H1 (cell line): ENCODE measurements around the gene GID4. TPM values are rescaled to one million over a fixed set of nuclear protein-coding genes. Genes with fewer than 3 reads are reported as not detected.

Experiments used
- CTCF ChIA-PET: fragments of 300-600 bp; sonication (Branson Sonifier 250); formaldehyde crosslinking; loops from one replicate; lab custom pipeline; 2021; ENCODE audit not compliant: partially characterized antibody; lab: Charles Lee
- POLR2A ChIA-PET: fragments of 300-600 bp; sonication (Branson Sonifier 250); formaldehyde crosslinking; loops from one replicate; lab custom pipeline; 2021; ENCODE audit warnings: inconsistent platforms; ENCODE audit not compliant: partially characterized antibody; lab: Charles Lee
- DNase-seq, 2 experiments: peaks; one replicate each; pipeline versions ENCODE4 v3.0.0 to v3.0.0-alpha.2; 2010 to 2022; ENCODE audit warnings: low spot score in 2 of 2, low read depth in 1 of 2, mixed read lengths in 1 of 2
- FAIRE-seq: peaks from 2 replicates; lab custom pipeline; 2011; peaks lifted over from hg19 to GRCh38; lab: Jason Lieb, UNC
- H2AFZ ChIP-seq: 2 replicates; pipeline ENCODE4 v1.8.1; 2012; ENCODE audit warnings: low read length, inconsistent platforms
- H2AK5ac ChIP-seq: 2 replicates; pipeline ENCODE4 v1.6.1; 2013; ENCODE audit warnings: low read depth, low read length
- H2BK120ac ChIP-seq: replicated peaks from 2 replicates; pipeline ENCODE3; 2013; ENCODE audit warnings: low read depth, low read length, inconsistent platforms
- H2BK12ac ChIP-seq: 2 replicates; pipeline ENCODE4 v1.6.1; 2013; ENCODE audit warnings: low read depth, low read length
- H2BK15ac ChIP-seq: 2 replicates; pipeline ENCODE4 v1.6.1; 2013; ENCODE audit warnings: low read length
- H2BK20ac ChIP-seq: 2 replicates; pipeline ENCODE4 v1.6.1; 2013; ENCODE audit warnings: low read length
- H2BK5ac ChIP-seq: 2 replicates; pipeline ENCODE4 v1.6.1; 2013; ENCODE audit warnings: low read depth, low read length
- H3K14ac ChIP-seq: 2 replicates; pipeline ENCODE4 v1.6.1; 2013; ENCODE audit warnings: inconsistent platforms; ENCODE audit not compliant: insufficient read length
- H3K18ac ChIP-seq: 2 replicates; pipeline ENCODE4 v1.6.1; 2013; ENCODE audit warnings: low read length; ENCODE audit errors: extremely low read depth
- H3K23ac ChIP-seq: 2 replicates; pipeline ENCODE4 v1.6.1; 2013; ENCODE audit warnings: inconsistent platforms; ENCODE audit not compliant: insufficient read length
- H3K23me2 ChIP-seq: 2 replicates; pipeline ENCODE4 v1.6.1; 2013; ENCODE audit warnings: low read depth, low read length
- H3K27ac ChIP-seq: 2 replicates; pipeline ENCODE4 v1.6.1; 2011; ENCODE audit warnings: low read depth, low read length, inconsistent platforms
- H3K27me3 ChIP-seq, 4 experiments: replicated peaks in 1 of 4; 1 replicate in 1 of 4; 2 replicates in 3 of 4; pipeline versions ENCODE4 v1.6.1 to v1.8.1; 2011 to 2013; ENCODE audit warnings: low read length in 3 of 4, mild to moderate bottlenecking in 3 of 4, inconsistent platforms in 2 of 4, mixed read lengths in 2 of 4, moderate library complexity in 1 of 4; ENCODE audit not compliant: control insufficient read depth in 3 of 4, insufficient read depth in 3 of 4; ENCODE audit errors: extremely low read depth in 1 of 4
- H3K36me3 ChIP-seq, 4 experiments: 2 replicates each; pipeline versions ENCODE4 v1.6.1 to v1.8.1; 2011 to 2013; ENCODE audit warnings: mild to moderate bottlenecking in 4 of 4, low read length in 3 of 4, moderate library complexity in 2 of 4, control low read depth in 1 of 4, inconsistent platforms in 1 of 4; ENCODE audit not compliant: insufficient read depth in 4 of 4, control insufficient read depth in 2 of 4
- H3K4ac ChIP-seq: replicated peaks from 2 replicates; pipeline ENCODE3; 2013; ENCODE audit warnings: low read length, low read depth, mixed read lengths, inconsistent platforms; ENCODE audit not compliant: insufficient read length
- H3K4me1 ChIP-seq, 4 experiments: replicated peaks in 1 of 4; 1 replicate in 1 of 4; 2 replicates in 3 of 4; pipeline versions ENCODE4 v1.6.1 to v1.8.1; 2011 to 2013; ENCODE audit warnings: low read length in 3 of 4, inconsistent platforms in 2 of 4, mixed read lengths in 1 of 4; ENCODE audit not compliant: insufficient read depth in 4 of 4, control insufficient read depth in 3 of 4
- H3K4me2 ChIP-seq, 2 experiments: 2 replicates each; pipeline versions ENCODE4 v1.6.1 to v1.8.1; 2011 to 2013; ENCODE audit warnings: low read depth in 2 of 2, low read length in 2 of 2, control low read depth in 1 of 2, inconsistent platforms in 1 of 2, mild to moderate bottlenecking in 1 of 2; ENCODE audit not compliant: insufficient read depth in 1 of 2
- H3K4me3 ChIP-seq, 4 experiments: fragments of 200-600, 300-600 bp in 1 of 4; sonication (generic), shearing (Covaris generic), sonication (Bioruptor Twin) in 1 of 4; 2 replicates each; pipeline versions ENCODE4 v1.5.1 to v1.8.1; 2011 to 2016; ENCODE audit warnings: low read length in 4 of 4, low read depth in 3 of 4, control low read depth in 2 of 4, inconsistent platforms in 2 of 4, mild to moderate bottlenecking in 2 of 4, mixed read lengths in 1 of 4, moderate library complexity in 1 of 4; ENCODE audit not compliant: insufficient read depth in 2 of 4; ENCODE audit errors: extremely low read depth in 1 of 4
- H3K56ac ChIP-seq: replicated peaks from 2 replicates; pipeline ENCODE3; 2013; ENCODE audit warnings: low read depth, mild to moderate bottlenecking, mixed read lengths, low read length, inconsistent platforms; ENCODE audit not compliant: insufficient read length
- H3K79me1 ChIP-seq: 2 replicates; pipeline ENCODE4 v1.6.1; 2013; ENCODE audit warnings: low read depth, low read length, control low read depth
- H3K79me2 ChIP-seq, 2 experiments: 2 replicates each; pipeline versions ENCODE4 v1.6.1 to v1.8.1; 2012 to 2013; ENCODE audit warnings: low read length in 2 of 2, mild to moderate bottlenecking in 2 of 2, inconsistent platforms in 1 of 2; ENCODE audit not compliant: insufficient read depth in 2 of 2, control insufficient read depth in 1 of 2
- H3K9ac ChIP-seq, 4 experiments: replicated peaks in 1 of 4; 1 replicate in 1 of 4; 2 replicates in 3 of 4; pipeline versions ENCODE4 v1.6.1 to v1.8.1; 2011 to 2013; ENCODE audit warnings: low read depth in 3 of 4, low read length in 3 of 4, control low read depth in 2 of 4, mild to moderate bottlenecking in 2 of 4, moderate library complexity in 2 of 4, inconsistent platforms in 1 of 4; ENCODE audit errors: extremely low read depth in 1 of 4
- H3K9me3 ChIP-seq, 2 experiments: 2 replicates each; pipeline versions ENCODE4 v1.6.1 to v1.8.1; 2012 to 2013; ENCODE audit warnings: mild to moderate bottlenecking in 2 of 2, moderate library complexity in 2 of 2, control low read depth in 1 of 2, inconsistent platforms in 1 of 2, low read depth in 1 of 2, low read length in 1 of 2, mixed read lengths in 1 of 2; ENCODE audit not compliant: insufficient read depth in 2 of 2
- H4K20me1 ChIP-seq, 2 experiments: replicated peaks in 1 of 2; 2 replicates each; pipeline versions ENCODE3 to v1.8.1; 2011 to 2013; ENCODE audit warnings: inconsistent platforms in 2 of 2, low read length in 2 of 2, mild to moderate bottlenecking in 1 of 2; ENCODE audit not compliant: insufficient read depth in 2 of 2, control insufficient read depth in 1 of 2
- H4K5ac ChIP-seq: 2 replicates; pipeline ENCODE4 v1.6.1; 2013; ENCODE audit warnings: low read length, low read depth, mixed read lengths, inconsistent platforms; ENCODE audit not compliant: insufficient read length
- H4K8ac ChIP-seq: 2 replicates; pipeline ENCODE4 v1.8.0; 2013; ENCODE audit warnings: mild to moderate bottlenecking, moderate library complexity, low read length, inconsistent platforms; ENCODE audit not compliant: insufficient read depth; ENCODE audit errors: extremely low read depth
- H4K91ac ChIP-seq: replicated peaks from 2 replicates; pipeline ENCODE3; 2013; ENCODE audit warnings: low read length, mixed read lengths, inconsistent platforms; ENCODE audit not compliant: insufficient read length
- GABPA ChIP-seq: IDR thresholded peaks from 2 replicates; pipeline ENCODE4 v1.6.1; 2011; ENCODE audit warnings: mild to moderate bottlenecking, low read length, moderate library complexity, borderline replicate concordance; ENCODE audit not compliant: insufficient read depth
- NRF1 ChIP-seq: IDR thresholded peaks from 2 replicates; pipeline ENCODE4 v1.6.1; 2011; ENCODE audit warnings: mild to moderate bottlenecking, low read depth, low read length, improper control_type of control experiment
- RBBP5 ChIP-seq: IDR thresholded peaks from 2 replicates; pipeline ENCODE4 v1.7.1; 2012; ENCODE audit warnings: low read depth, mild to moderate bottlenecking, inconsistent platforms, low read length, moderate library complexity, borderline replicate concordance
- SAP30 ChIP-seq: fragments of 300-600 bp; sonication (generic); IDR thresholded peaks from 2 replicates; pipeline ENCODE4 v1.7.1; 2012; ENCODE audit warnings: low read length, moderate library complexity, mild to moderate bottlenecking, inconsistent platforms; ENCODE audit not compliant: insufficient read depth, insufficient replicate concordance
- SIX5 ChIP-seq: IDR thresholded peaks from 2 replicates; pipeline ENCODE4 v1.6.1; 2011; ENCODE audit warnings: mild to moderate bottlenecking, low read depth, low read length
- SP4 ChIP-seq: IDR thresholded peaks from 2 replicates; pipeline ENCODE4 v1.6.1; 2012; ENCODE audit warnings: low read length, inconsistent platforms
- TCF12 ChIP-seq: IDR thresholded peaks from 2 replicates; pipeline ENCODE4 v1.6.1; 2011; ENCODE audit warnings: low read depth, mild to moderate bottlenecking, low read length
- WGBS, 2 experiments: shearing (Covaris generic) in 1 of 2; methylation state at CpG; one replicate each; pipeline versions ENCODE4 v1.1.6 to v1.1.7; 2013 to 2015; ENCODE audit warnings: low lambda C conversion rate in 2 of 2, mixed read lengths in 2 of 2, inconsistent platforms in 1 of 2, low coverage in 1 of 2, missing lambda C conversion rate in 1 of 2; ENCODE audit not compliant: insufficient replicate concordance in 2 of 2, insufficient coverage in 1 of 2, insufficient read length in 1 of 2; ENCODE audit errors: extremely low coverage in 1 of 2, missing lambda C conversion rate in 1 of 2; 5-methylcytosine and 5-hydroxymethylcytosine counted together
- polyA plus RNA-seq, 7 experiments: library from polyadenylated mRNA; depleted of rRNA in 3 of 7; stranded (reverse) in 5 of 7; unstranded in 2 of 7; fragments of >200 nt in 5 of 7; fragments of 200-250 nt in 2 of 7; gene quantifications; 1 replicate in 5 of 7; 2 replicates in 1 of 7; 4 replicates in 1 of 7; pipeline versions ENCODE4 v1.2.1 to v1.2.3, GENCODE V29; 2011 to 2013; ENCODE audit warnings: missing spikeins in 2 of 7, mixed read lengths in 2 of 7
- total RNA-seq: library from RNA; stranded (reverse); fragmentation: NEBNext Ultra II Directional; extraction: Animal tissue kit (Norgen Biotek cat#: 25700); gene quantifications from 2 replicates; pipeline ENCODE4 v1.2.1, GENCODE V29; 2021

Gene GID4
- total and polyA plus RNA-seq, 2 of the 8 experiments (the other 6 are each of a cell fraction or from before 2014, with no cell fraction given) = 5.6 to 15.0 TPM

DNA sequence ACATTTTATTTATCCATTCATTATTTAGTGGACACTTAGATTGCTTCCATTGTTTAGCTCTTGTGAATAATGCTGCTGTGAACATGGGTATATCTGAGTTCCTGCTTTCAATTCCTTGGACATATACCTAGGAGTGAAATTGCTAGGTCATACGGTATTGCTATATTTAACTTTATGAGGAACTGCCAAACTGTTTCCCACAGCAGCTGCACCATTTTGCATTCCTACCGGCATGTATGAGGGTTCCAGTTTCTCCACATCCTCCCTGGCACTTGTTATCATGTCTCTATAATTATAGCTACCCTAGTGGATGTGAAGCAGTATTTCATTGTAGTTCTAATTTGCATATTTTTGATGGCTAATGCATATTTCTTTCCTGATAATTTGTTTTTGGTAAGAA is 24.8 kb downstream of the GID4 start:
- Histone ChIP-seq H3K23ac (no peak overlapping the region), H3K36me3 (peaks cover 2 to 6% (median 5%) of the 10 kb centered on the region in 4 experiments; a peak in 4 of 8 replicates)
- no peak for FAIRE-seq

More for the DNA sequence above, 24.8 kb downstream of the GID4 start:
- no peak overlapping the region for H3K14ac ChIP-seq
- H3K4me1 ChIP-seq = no peaks in the 10 kb centered on the region
- ChIA-PET POLR2A (no interaction called here), CTCF (no interaction called here)
- TF ChIP-seq RBBP5 = no peak
- TF ChIP-seq NRF1 = no peak
- TF ChIP-seq SIX5 = no peak
- no peak for TF ChIP-seq TCF12
- TF ChIP-seq GABPA = no peak
- no peak for TF ChIP-seq SAP30
- TF ChIP-seq SP4 = no peak
- H4K5ac ChIP-seq = no peak overlapping the region
- no peak for DNase-seq
- no peak overlapping the region for H2BK15ac ChIP-seq
- H3K9me3 ChIP-seq = no peaks in the 10 kb centered on the region
- no peak overlapping the region for H2AK5ac ChIP-seq
- no peaks in the 10 kb centered on the region for H3K79me1 ChIP-seq
- no peak overlapping the region for H2BK20ac ChIP-seq
- H4K20me1 ChIP-seq = no peaks in the 10 kb centered on the region
- no peaks in the 10 kb centered on the region for H3K27me3 ChIP-seq
- 97% methylated on average over 2 of the region's 2 CpGs; no CpG with 5 or more reads in 1 of the 2 experiments for WGBS, 2 experiments
- no peak overlapping the region for H2BK12ac ChIP-seq
- no peak overlapping the region for H3K56ac ChIP-seq
- H3K27ac ChIP-seq = no peak overlapping the region
- no peak overlapping the region for H3K9ac ChIP-seq
- H3K18ac ChIP-seq = no peak overlapping the region
- H3K4ac ChIP-seq = no peak overlapping the region
- H3K4me3 ChIP-seq = no peak overlapping the region
- no peak overlapping the region for H4K91ac ChIP-seq
- H2AFZ ChIP-seq = no peak overlapping the region
- H3K4me2 ChIP-seq = no peak overlapping the region
- H2BK120ac ChIP-seq = no peak overlapping the region
- H2BK5ac ChIP-seq = no peak overlapping the region
- no peaks in the 10 kb centered on the region for H3K23me2 ChIP-seq
- H4K8ac ChIP-seq = no peak overlapping the region
- no peaks in the 10 kb centered on the region for H3K79me2 ChIP-seq
